A549 (cell line): ENCODE measurements around the gene TTLL1.

Source experiments
- CHD2 ChIP-seq: fragments of 150-350 bp; IDR thresholded peaks from 2 replicates; pipeline ENCODE4 v1.6.1; 2014; ENCODE audit warnings: low read length; ENCODE audit not compliant: partially characterized antibody
- CTCF ChIP-seq: fragments of >200 bp; sonication (Bioruptor Twin); formaldehyde crosslinking; IDR thresholded peaks from 3 replicates; pipeline ENCODE4 v1.5.1; 2016
- PHF8 ChIP-seq: fragments of 200-600 bp; sonication (generic); IDR thresholded peaks from 2 replicates; pipeline ENCODE4 v1.6.1; 2016; ENCODE audit warnings: low read depth, mild to moderate bottlenecking, antibody characterized with exemption, moderate library complexity, borderline replicate concordance

- TF ChIP-seq CTCF: no peak
- no peak for TF ChIP-seq PHF8
- no peak for TF ChIP-seq CHD2
Observed at GRCh38 chr22:43011079-43011478, 78.1 kb downstream of the TTLL1 start.
